Cortex of kidney (tissue), 1 donor: ENCODE measurements around the gene BEND7.

Experiments used
- DNase-seq: peaks from one replicate; lab custom pipeline; 2025; lab: John Stamatoyannopoulos, UW

BEND7 gene

GRCh38 chr10:13521026-13521425 lies 7.8 kb downstream of the BEND7 start:
- DNase-seq: no peak

GRCh38 chr10:13520194-13520593 lies 8.6 kb downstream of the BEND7 start:
- no peak for DNase-seq

GRCh38 chr10:13518076-13518692 lies 10.6 kb downstream of the BEND7 start:
- DNase-seq: no peak

- no peak for DNase-seq
Measured at GRCh38 chr10:13517675-13518074, 11.1 kb downstream of the BEND7 start.

GRCh38 chr10:13516176-13516575 lies 12.6 kb downstream of the BEND7 start:
- DNase-seq: no peak

GRCh38 chr10:13515467-13515866 lies 13.3 kb downstream of the BEND7 start:
- DNase-seq: no peak

GRCh38 chr10:13514296-13514695 lies 14.5 kb downstream of the BEND7 start:
- DNase-seq: no peak

- no peak for DNase-seq
Measured at GRCh38 chr10:13512564-13512963, 16.2 kb downstream of the BEND7 start.

- no peak for DNase-seq
Measured at GRCh38 chr10:13511409-13511808, 17.4 kb downstream of the BEND7 start.

GRCh38 chr10:13505052-13505680 lies 23.6 kb downstream of the BEND7 start:
- no peak for DNase-seq

GRCh38 chr10:13503745-13504463 lies 24.9 kb downstream of the BEND7 start:
- no peak for DNase-seq

GRCh38 chr10:13502380-13502779 lies 26.4 kb downstream of the BEND7 start:
- DNase-seq: no peak

GRCh38 chr10:13500201-13500600 lies 28.6 kb downstream of the BEND7 start:
- no peak for DNase-seq

- no peak for DNase-seq
Measured at GRCh38 chr10:13499150-13499549, 29.7 kb downstream of the BEND7 start.

- no peak for DNase-seq
Measured at GRCh38 chr10:13496931-13497330, 31.9 kb downstream of the BEND7 start.

- DNase-seq: no peak
Measured at GRCh38 chr10:13496164-13496563, 32.6 kb downstream of the BEND7 start.

- no peak for DNase-seq
Measured at GRCh38 chr10:13492493-13493180, 36.2 kb downstream of the BEND7 start.

GRCh38 chr10:13491747-13492360 lies 37.0 kb downstream of the BEND7 start:
- no peak for DNase-seq

- DNase-seq: no peak
Measured at GRCh38 chr10:13490503-13490902, 38.3 kb downstream of the BEND7 start.

GRCh38 chr10:13489035-13489599 lies 39.7 kb downstream of the BEND7 start:
- DNase-seq: no peak

GRCh38 chr10:13485623-13486022 lies 43.2 kb downstream of the BEND7 start:
- DNase-seq: no peak

- no peak for DNase-seq
Measured at GRCh38 chr10:13483951-13484350, 44.9 kb downstream of the BEND7 start.
